HepG2 (cell line): Measurements from ENCODE around the gene CCDC91. TPM values are rescaled to one million over a fixed set of nuclear protein-coding genes. Genes with fewer than 3 reads are reported as not detected.

Experiments
- ATAC-seq: fragments of 200-7000 bp; cut with Tn5 transposase; 3 replicates; pipeline ENCODE4 v1.9.1; 2020; ENCODE audit warnings: mild to moderate bottlenecking, moderate library complexity
- BruUV-seq: library from RNA; stranded (reverse); fragments of 400-500 nt; replicated peaks from 2 replicates; lab custom pipeline; 2021; lab: Mats Ljungman, UMichigan
- CTCF ChIA-PET: fragments of 300-600 bp; formaldehyde crosslinking; extraction: SDS; loops from one replicate; lab custom pipeline; 2021; ENCODE audit warnings: low total read pairs, inconsistent platforms, low intra/inter-chr PET ratio; lab: Yijun Ruan, JAX
- POLR2A ChIA-PET: fragments of 350-600 bp; sonication (Branson Sonifier 250); formaldehyde crosslinking; loops from one replicate; lab custom pipeline; 2020; ENCODE audit warnings: antibody characterized with exemption, inconsistent platforms; lab: Yijun Ruan, JAX
- DNase-seq: peaks from one replicate; pipeline ENCODE4 v3.0.0-alpha.2; 2015; ENCODE audit warnings: low spot score
- FAIRE-seq: peaks from 3 replicates; lab custom pipeline; 2011; peaks lifted over from hg19 to GRCh38; lab: Jason Lieb, UNC
- H2AFZ ChIP-seq: one replicate; pipeline ENCODE4 v1.6.1; 2011; ENCODE audit warnings: low read length, inconsistent platforms
- H3K27ac ChIP-seq: fragments of 300-600 bp; 3 replicates; pipeline ENCODE4 v1.8.0; 2011; ENCODE audit warnings: mixed run types, mild to moderate bottlenecking, mixed read lengths, low read length, inconsistent platforms; ENCODE audit not compliant: insufficient read depth; ENCODE audit errors: extremely low read length
- H3K27me3 ChIP-seq, 2 experiments: fragments of 200-600 bp in 1 of 2; 2 replicates in 1 of 2; 3 replicates in 1 of 2; pipeline versions ENCODE4 v1.6.0 to v1.8.0; 2011; ENCODE audit warnings: low read length in 2 of 2, mild to moderate bottlenecking in 2 of 2, moderate library complexity in 2 of 2, inconsistent platforms in 1 of 2; ENCODE audit not compliant: insufficient read depth in 2 of 2, control insufficient read depth in 1 of 2
- H3K36me3 ChIP-seq, 2 experiments: fragments of 200-600 bp in 1 of 2; replicated peaks in 1 of 2; 2 replicates in 1 of 2; 3 replicates in 1 of 2; pipeline versions ENCODE4 v1.5.1 to v1.8.0; 2011; ENCODE audit warnings: low read length in 2 of 2, inconsistent platforms in 1 of 2; ENCODE audit not compliant: insufficient read depth in 2 of 2, control insufficient read depth in 1 of 2
- H3K4me1 ChIP-seq: 2 replicates; pipeline ENCODE4 v1.5.1; 2012; ENCODE audit warnings: low read length, inconsistent platforms; ENCODE audit not compliant: insufficient read depth
- H3K4me2 ChIP-seq: 2 replicates; pipeline ENCODE4 v1.6.0; 2011; ENCODE audit warnings: low read depth, low read length, inconsistent platforms
- H3K4me3 ChIP-seq, 3 experiments: fragments of 200-600 bp in 1 of 3; sonication (generic), shearing (Covaris generic) in 1 of 3; replicated peaks in 1 of 3; 2 replicates each; pipeline ENCODE4 v1.5.1; 2011 to 2016; ENCODE audit warnings: low read length in 3 of 3, inconsistent platforms in 2 of 3, low read depth in 2 of 3, mild to moderate bottlenecking in 2 of 3, control low read depth in 1 of 3, mixed read lengths in 1 of 3; ENCODE audit not compliant: insufficient read depth in 1 of 3
- H3K79me2 ChIP-seq: one replicate; pipeline ENCODE4 v1.6.1; 2011; ENCODE audit warnings: low read length, inconsistent platforms; ENCODE audit not compliant: insufficient read depth
- H3K9ac ChIP-seq: 2 replicates; pipeline ENCODE4 v1.6.0; 2011; ENCODE audit warnings: mild to moderate bottlenecking, low read depth, low read length, inconsistent platforms; ENCODE audit not compliant: insufficient read depth
- H3K9me3 ChIP-seq: 2 replicates; pipeline ENCODE4 v1.5.1; 2012; ENCODE audit warnings: mild to moderate bottlenecking, low read length
- H4K20me1 ChIP-seq: 2 replicates; pipeline ENCODE4 v1.6.0; 2011; ENCODE audit warnings: inconsistent platforms, mild to moderate bottlenecking, low read length, moderate library complexity; ENCODE audit not compliant: insufficient read depth
- CBX5 ChIP-seq: sonication (generic); formaldehyde crosslinking; IDR thresholded peaks from 2 replicates; pipeline ENCODE4 v1.4.0; 2020; ENCODE audit warnings: missing genetic modification reagents, borderline replicate concordance
- CREB1 ChIP-seq, 2 experiments: fragments of 450-650 bp in 1 of 2; IDR thresholded peaks; 2 replicates each; pipeline ENCODE4 v1.6.1; 2016 to 2017; ENCODE audit warnings: control low read depth in 1 of 2, mild to moderate bottlenecking in 1 of 2, missing compliant biosample characterization in 1 of 2, missing genetic modification characterization in 1 of 2
- EHMT2 ChIP-seq: fragments of 200-600 bp; sonication (generic); IDR thresholded peaks from 2 replicates; pipeline ENCODE4 v1.7.0; 2017; ENCODE audit warnings: antibody characterized with exemption, low read depth, low read length, borderline replicate concordance
- FOXM1 ChIP-seq: sonication (generic); formaldehyde crosslinking; IDR thresholded peaks from 2 replicates; pipeline ENCODE4 v1.5.0; 2020; ENCODE audit warnings: missing genetic modification reagents
- IKZF4 ChIP-seq: sonication (generic); formaldehyde crosslinking; IDR thresholded peaks from 2 replicates; pipeline ENCODE4 v1.5.1; 2020; ENCODE audit warnings: borderline replicate concordance, mild to moderate bottlenecking, low read depth, missing genetic modification reagents; ENCODE audit errors: not compliant biosample characterization
- JUND ChIP-seq: sonication (generic); formaldehyde crosslinking; IDR thresholded peaks from 2 replicates; pipeline ENCODE4 v1.8.0; 2022; ENCODE audit warnings: mild to moderate bottlenecking, missing genetic modification reagents
- NCOA1 ChIP-seq: sonication (generic); formaldehyde crosslinking; IDR thresholded peaks from 2 replicates; pipeline ENCODE4 v1.9.0; 2021; ENCODE audit warnings: missing genetic modification reagents
- NFYC ChIP-seq: IDR thresholded peaks from 2 replicates; pipeline ENCODE4 v1.6.1; 2016; ENCODE audit warnings: missing genetic modification reagents, missing compliant biosample characterization
- PHF8 ChIP-seq: sonication (generic); formaldehyde crosslinking; IDR thresholded peaks from 2 replicates; pipeline ENCODE4 v1.5.0; 2020; ENCODE audit warnings: missing genetic modification reagents
- POLR2G ChIP-seq: fragments of 200-400 bp; formaldehyde crosslinking; IDR thresholded peaks from 2 replicates; pipeline ENCODE4 v1.6.1; 2018; ENCODE audit warnings: mild to moderate bottlenecking, low read depth, low read length, moderate library complexity
- SETDB1 ChIP-seq: sonication (generic); formaldehyde crosslinking; IDR thresholded peaks from 2 replicates; pipeline ENCODE4 v1.5.1; 2020; ENCODE audit warnings: missing genetic modification reagents, mild to moderate bottlenecking, borderline replicate concordance
- ZFP36 ChIP-seq: fragments of 150-350 bp; IDR thresholded peaks from 2 replicates; pipeline ENCODE4 v1.6.1; 2018; ENCODE audit warnings: borderline replicate concordance, low read length, low read depth; ENCODE audit not compliant: partially characterized antibody
- ZMYM3 ChIP-seq: sonication (generic); formaldehyde crosslinking; IDR thresholded peaks from 2 replicates; pipeline ENCODE4 v1.5.1; 2020; ENCODE audit warnings: mild to moderate bottlenecking, missing genetic modification reagents
- ZNF44 ChIP-seq: sonication (generic); formaldehyde crosslinking; IDR thresholded peaks from 2 replicates; pipeline ENCODE4 v1.5.1; 2020; ENCODE audit warnings: mild to moderate bottlenecking, missing genetic modification reagents
- ZNF468 ChIP-seq: sonication (generic); formaldehyde crosslinking; IDR thresholded peaks from 2 replicates; pipeline ENCODE4 v1.8.0; 2022; ENCODE audit warnings: mild to moderate bottlenecking, moderate library complexity, missing genetic modification reagents
- ZNF552 ChIP-seq: sonication (generic); formaldehyde crosslinking; IDR thresholded peaks from 2 replicates; pipeline ENCODE4 v1.9.0; 2022; ENCODE audit warnings: missing genetic modification reagents, mild to moderate bottlenecking, borderline replicate concordance
- ZNF615 ChIP-seq: sonication (generic); formaldehyde crosslinking; IDR thresholded peaks from 2 replicates; pipeline ENCODE4 v1.5.0; 2020; ENCODE audit warnings: mild to moderate bottlenecking, missing genetic modification reagents, borderline replicate concordance
- WGBS: methylation state at CpG from one replicate; pipeline ENCODE4 v1.1.6; 2017; ENCODE audit warnings: low lambda C conversion rate; 5-methylcytosine and 5-hydroxymethylcytosine counted together
- in situ Hi-C: cut with HindIII; loops from 2 replicates; pipeline ENCODE4 v1.10.0; 2017; ENCODE audit warnings: low pct_unique_long_range_greater_than_20kb; ENCODE audit not compliant: extremely low pct_ligation_motif_present
- intact Hi-C: fragments of 100-400 bp; cut with micrococcal nuclease; formaldehyde crosslinking; loops from one replicate; pipeline ENCODE4 v1.10.0; 2022; ENCODE audit not compliant: unreplicated experiment
- polyA plus RNA-seq, 8 experiments: library from polyadenylated mRNA; depleted of rRNA in 3 of 8; stranded (reverse) in 7 of 8; unstranded in 1 of 8; fragments of >200 nt; fragmentation: Illumina TruSeq in 4 of 8; extraction: Trizol in 4 of 8; gene quantifications; 2 replicates each; pipeline versions ENCODE4 v1.2.1 to v1.2.3, GENCODE V29; 2011 to 2016; ENCODE audit warnings: low read depth in 4 of 8, missing spikeins in 1 of 8, mixed read lengths in 1 of 8; ENCODE audit not compliant: insufficient read depth in 1 of 8
- total RNA-seq, 5 experiments: library from RNA; depleted of rRNA; stranded (reverse); fragments of >200 nt; fragmentation: Illumina TruSeq; extraction: Trizol; gene quantifications; 2 replicates each; pipeline ENCODE4 v1.2.3, GENCODE V29; 2016; ENCODE audit warnings: low read depth in 1 of 5
- TF ChIP-seq, protein P1 (sequence below): sonication (generic); formaldehyde crosslinking; IDR thresholded peaks from 2 replicates; pipeline ENCODE4 v1.5.0; 2020; ENCODE audit warnings: mild to moderate bottlenecking, missing genetic modification reagents
- TF ChIP-seq, protein P2 (sequence below): sonication (generic); IDR thresholded peaks from 2 replicates; pipeline ENCODE4 v1.6.1; 2016; ENCODE audit warnings: low read depth, borderline replicate concordance

CCDC91 gene
- total and polyA plus RNA-seq, 2 of the 13 experiments (the other 11 are each of a cell fraction or from before 2014, with no cell fraction given), result 9.8 to 15.8 TPM

DNA sequence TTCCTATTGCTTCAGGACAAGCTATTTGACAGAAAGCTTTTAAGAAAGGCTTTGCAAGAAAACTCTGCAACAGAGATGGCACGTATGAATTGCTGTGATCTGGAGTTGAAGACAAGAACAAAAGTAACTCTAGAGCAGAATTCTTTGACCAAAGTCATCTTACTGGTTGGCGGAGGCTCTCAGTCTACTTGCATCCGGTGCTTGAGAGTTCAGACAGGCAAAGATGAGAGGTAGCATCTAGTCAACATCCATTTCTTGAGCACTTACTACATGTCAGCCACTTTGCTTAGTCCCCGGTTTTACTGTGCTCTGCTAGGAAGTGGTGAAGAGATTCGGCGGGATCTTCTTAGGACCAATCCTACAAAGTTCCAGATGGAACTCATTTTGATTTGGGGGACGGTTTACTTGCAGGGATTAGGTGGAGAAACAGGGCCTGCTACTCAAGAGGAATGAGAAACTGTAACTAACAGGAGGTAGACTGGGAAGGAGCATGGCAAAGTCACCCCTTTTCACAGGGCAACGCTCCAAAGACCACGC, 404 bp upstream of the CCDC91 start:
- BruUV-seq, result TSS peak; percentile 79
- peaks cover 9% of the 10 kb centered on the region for H3K79me2 ChIP-seq
- H3K27ac ChIP-seq, result peak overlapping the region; percentile 84
- 71% methylated on average over 9 of the region's 9 CpGs for WGBS
- no peaks in the 10 kb centered on the region for H3K36me3 ChIP-seq
- no peak for DNase-seq
- no peaks in the 10 kb centered on the region; a peak in 1 of 5 replicates for H3K27me3 ChIP-seq
- intact Hi-C loops, result no loop called here
- ChIA-PET POLR2A (interaction anchor here (1.0 to 1.7 kb wide), 3 partner anchors 13 to 168 kb away, joined by 5 to 8 read pairs (median 6); no protein-coding TSS in a partner anchor), CTCF (no interaction called here)
- peak overlapping the region; percentile 93 for H3K9ac ChIP-seq
- H3K4me1 ChIP-seq, result peaks cover 26% of the 10 kb centered on the region
- H3K4me3 ChIP-seq, result peak overlapping the region; percentile 78 to 93 (median 83)
- peaks cover 6% of the 10 kb centered on the region; the same call in 1 of the 2 replicates for H3K9me3 ChIP-seq
- ATAC-seq, result no peak; the same call in 2 of the 3 replicates
- no peak for FAIRE-seq
- H2AFZ ChIP-seq, result peak overlapping the region; percentile 82
- no peak for TF ChIP-seq POLR2G
- TF ChIP-seq ZNF552 (CRISPR knock-in tag), result no peak
- 0 out of 2 replicates have a peak, but pooled peaks have one; percentile 39 for TF ChIP-seq ZNF615 (CRISPR knock-in tag)
- TF ChIP-seq EHMT2, result peak; percentile 82
- TF ChIP-seq, protein P1, sequence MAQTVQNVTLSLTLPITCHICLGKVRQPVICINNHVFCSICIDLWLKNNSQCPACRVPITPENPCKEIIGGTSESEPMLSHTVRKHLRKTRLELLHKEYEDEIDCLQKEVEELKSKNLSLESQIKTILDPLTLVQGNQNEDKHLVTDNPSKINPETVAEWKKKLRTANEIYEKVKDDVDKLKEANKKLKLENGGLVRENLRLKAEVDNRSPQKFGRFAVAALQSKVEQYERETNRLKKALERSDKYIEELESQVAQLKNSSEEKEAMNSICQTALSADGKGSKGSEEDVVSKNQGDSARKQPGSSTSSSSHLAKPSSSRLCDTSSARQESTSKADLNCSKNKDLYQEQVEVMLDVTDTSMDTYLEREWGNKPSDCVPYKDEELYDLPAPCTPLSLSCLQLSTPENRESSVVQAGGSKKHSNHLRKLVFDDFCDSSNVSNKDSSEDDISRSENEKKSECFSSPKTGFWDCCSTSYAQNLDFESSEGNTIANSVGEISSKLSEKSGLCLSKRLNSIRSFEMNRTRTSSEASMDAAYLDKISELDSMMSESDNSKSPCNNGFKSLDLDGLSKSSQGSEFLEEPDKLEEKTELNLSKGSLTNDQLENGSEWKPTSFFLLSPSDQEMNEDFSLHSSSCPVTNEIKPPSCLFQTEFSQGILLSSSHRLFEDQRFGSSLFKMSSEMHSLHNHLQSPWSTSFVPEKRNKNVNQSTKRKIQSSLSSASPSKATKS (CRISPR knock-in tag), result 0 out of 2 replicates have a peak, but pooled peaks have one; percentile 40
- TF ChIP-seq ZFP36, result no peak
- TF ChIP-seq FOXM1 (CRISPR knock-in tag), result no peak
- TF ChIP-seq, protein P2, sequence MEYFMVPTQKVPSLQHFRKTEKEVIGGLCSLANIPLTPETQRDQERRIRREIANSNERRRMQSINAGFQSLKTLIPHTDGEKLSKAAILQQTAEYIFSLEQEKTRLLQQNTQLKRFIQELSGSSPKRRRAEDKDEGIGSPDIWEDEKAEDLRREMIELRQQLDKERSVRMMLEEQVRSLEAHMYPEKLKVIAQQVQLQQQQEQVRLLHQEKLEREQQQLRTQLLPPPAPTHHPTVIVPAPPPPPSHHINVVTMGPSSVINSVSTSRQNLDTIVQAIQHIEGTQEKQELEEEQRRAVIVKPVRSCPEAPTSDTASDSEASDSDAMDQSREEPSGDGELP, result no peak
- TF ChIP-seq JUND (CRISPR knock-in tag), result no peak
- TF ChIP-seq CBX5 (CRISPR knock-in tag), result 0 out of 2 replicates have a peak, but pooled peaks have one; percentile 55
- TF ChIP-seq ZNF468, result 0 out of 2 replicates have a peak, but pooled peaks have one; percentile 24
- TF ChIP-seq PHF8 (CRISPR knock-in tag), result no peak
- no peak for TF ChIP-seq SETDB1
- TF ChIP-seq NFYC (CRISPR knock-in tag), result no peak; the same call in 1 of the 2 replicates
- TF ChIP-seq ZNF44, result 0 out of 2 replicates have a peak, but pooled peaks have one; percentile 41
- TF ChIP-seq CREB1 (IDR thresholded peaks at IDR 0.05), result no peak
- no peak for TF ChIP-seq CREB1 (CRISPR knock-in tag; IDR thresholded peaks at IDR 0.05)
- 0 out of 2 replicates have a peak, but pooled peaks have one; percentile 4 for TF ChIP-seq NCOA1 (CRISPR knock-in tag)
- TF ChIP-seq ZMYM3, result peak; percentile 13; the same call in 1 of the 2 replicates
- peak; percentile 2 for TF ChIP-seq IKZF4 (CRISPR knock-in tag)
- TF ChIP-seq, all 625 proteins: peak for 9
- H4K20me1 ChIP-seq, result no peaks in the 10 kb centered on the region
- H3K4me2 ChIP-seq, result peak overlapping the region; percentile 89
- in situ Hi-C loops, result no loop called here
